Colonic mucosa (tissue), 4 donors: Measurements from ENCODE around the gene CCDC47. TPM values are rescaled to one million over a fixed set of nuclear protein-coding genes. Genes with fewer than 3 reads are reported as not detected.
A peak's percentile ranks its signal among the peaks of the same experiment; 100 is the strongest.

Experiments used
- DNase-seq: peaks from one replicate; pipeline ENCODE4 v3.0.0-alpha.2; 2020
- H3K27ac ChIP-seq: fragments of 200-600 bp; one replicate; pipeline ENCODE4 v1.8.0; 2021
- H3K27me3 ChIP-seq: fragments of 200-600 bp; one replicate; pipeline ENCODE4 v1.8.0; 2021
- H3K36me3 ChIP-seq: fragments of 200-600 bp; one replicate; pipeline ENCODE4 v1.8.0; 2021
- H3K4me1 ChIP-seq: fragments of 200-600 bp; one replicate; pipeline ENCODE4 v1.8.0; 2021; ENCODE audit warnings: mild to moderate bottlenecking
- H3K4me3 ChIP-seq: fragments of 200-600 bp; one replicate; pipeline ENCODE4 v1.8.0; 2021
- H3K9ac ChIP-seq, 2 donors: one replicate each; pipeline ENCODE4 v1.7.0; 2013; ENCODE audit warnings: control low read depth in 2 of 2, low read depth in 2 of 2, low read length in 2 of 2
- H3K9me3 ChIP-seq: fragments of 200-600 bp; one replicate; pipeline ENCODE4 v1.8.0; 2021
- CTCF ChIP-seq: fragments of 200-600 bp; IDR thresholded peaks from one replicate; pipeline ENCODE4 v1.8.0; 2022; ENCODE audit warnings: antibody characterized with exemption, mild to moderate bottlenecking
- intact Hi-C: fragments of 100-400 bp; cut with DNase I; formaldehyde crosslinking; loops from one replicate; pipeline ENCODE4 v1.14.1; 2022
- total RNA-seq, 2 donors: library from RNA; stranded (reverse); fragmentation: NEBNext Ultra II Directional in 1 of 2; extraction: Animal tissue kit (Norgen Biotek cat#: 25700) in 1 of 2; gene quantifications; one replicate each; pipeline ENCODE4 v1.2.1, GENCODE V29; 2021
- donor health status: healthy.
- donor health status: DM: no; HTN: no; CAD: no.
- donor health status: DM: no; HTN: no; CAD: no.

CCDC47 gene
- total RNA-seq, 2 donors from 2014 or later: 128 to 145 TPM

GRCh38 chr17:63783522-63783921, 10.1 kb upstream of the CCDC47 start:
- TF ChIP-seq CTCF: no peak
- intact Hi-C loops: no loop called here
- no peak overlapping the region for H3K27ac ChIP-seq
- H3K9me3 ChIP-seq: no peaks in the 10 kb centered on the region
- no peaks in the 10 kb centered on the region for H3K36me3 ChIP-seq
- no peak overlapping the region for H3K4me3 ChIP-seq
- no peaks in the 10 kb centered on the region for H3K27me3 ChIP-seq
- H3K9ac ChIP-seq: no peak overlapping the region
- H3K4me1 ChIP-seq: no peaks in the 10 kb centered on the region
- no peak for DNase-seq

- Histone ChIP-seq H3K9me3 (no peaks in the 10 kb centered on the region), H3K4me3 (no peak overlapping the region), H3K36me3 (no peaks in the 10 kb centered on the region), H3K4me1 (no peaks in the 10 kb centered on the region), H3K27me3 (no peaks in the 10 kb centered on the region), H3K9ac (no peak overlapping the region), H3K27ac (no peak overlapping the region)
- TF ChIP-seq CTCF: no peak
- no peak for DNase-seq
- intact Hi-C loops: no loop called here
Observed at GRCh38 chr17:63780928-63781327, 7.5 kb upstream of the CCDC47 start.

- DNase-seq: no peak
- no peak overlapping the region for H3K9ac ChIP-seq
- H3K4me1 ChIP-seq: no peaks in the 10 kb centered on the region
- no peak overlapping the region for H3K4me3 ChIP-seq
- no peak overlapping the region for H3K27ac ChIP-seq
- TF ChIP-seq CTCF: no peak
- no peaks in the 10 kb centered on the region for H3K9me3 ChIP-seq
- H3K27me3 ChIP-seq: no peaks in the 10 kb centered on the region
- intact Hi-C loops: no loop called here
- no peaks in the 10 kb centered on the region for H3K36me3 ChIP-seq
Observed at GRCh38 chr17:63780507-63780906, 7.1 kb upstream of the CCDC47 start.

- H3K4me1 ChIP-seq: peaks cover 8% of the 10 kb centered on the region
- intact Hi-C loops: loop anchor here (10.0 kb wide), 1 partner anchor 49 kb away; the partner anchor contains the start of genes FTSJ3 and PSMC5
- no peaks in the 10 kb centered on the region for H3K27me3 ChIP-seq
- peak overlapping the region in 1 of 2 donors; percentile 99 for H3K9ac ChIP-seq
- peak overlapping the region; percentile 92 for H3K4me3 ChIP-seq
- no peak for TF ChIP-seq CTCF
- no peaks in the 10 kb centered on the region for H3K36me3 ChIP-seq
- H3K27ac ChIP-seq: peak overlapping the region; percentile 99
- no peak for DNase-seq
- no peaks in the 10 kb centered on the region for H3K9me3 ChIP-seq
Observed at GRCh38 chr17:63775420-63775819, 2.0 kb upstream of the CCDC47 start.

GRCh38 chr17:63774969-63775265, 1.5 kb upstream of the CCDC47 start:
- no peak for DNase-seq
- TF ChIP-seq CTCF: no peak
- H3K4me3 ChIP-seq: peak overlapping the region; percentile 92
- H3K4me1 ChIP-seq: peaks cover 8% of the 10 kb centered on the region
- no peaks in the 10 kb centered on the region for H3K36me3 ChIP-seq
- no peaks in the 10 kb centered on the region for H3K27me3 ChIP-seq
- intact Hi-C loops: loop anchor here (10.0 kb wide), 1 partner anchor 50 kb away; the partner anchor contains the start of genes FTSJ3 and PSMC5
- peak overlapping the region; percentile 99 for H3K27ac ChIP-seq
- no peaks in the 10 kb centered on the region for H3K9me3 ChIP-seq
- peak overlapping the region; percentile 77 to 99 for H3K9ac ChIP-seq
